Hepatic stellate cell (primary cell): ENCODE results near the gene WNK1.
"Not testable (repeated sequence)": the region's sequence is repeated elsewhere in the genome, so short reads cannot be mapped to it uniquely, and the experiment has no call there.

Source experiments
- DNase-seq: peaks from one replicate; pipeline ENCODE4 v3.0.0; 2011; ENCODE audit warnings: low spot score

Gene WNK1

DNA sequence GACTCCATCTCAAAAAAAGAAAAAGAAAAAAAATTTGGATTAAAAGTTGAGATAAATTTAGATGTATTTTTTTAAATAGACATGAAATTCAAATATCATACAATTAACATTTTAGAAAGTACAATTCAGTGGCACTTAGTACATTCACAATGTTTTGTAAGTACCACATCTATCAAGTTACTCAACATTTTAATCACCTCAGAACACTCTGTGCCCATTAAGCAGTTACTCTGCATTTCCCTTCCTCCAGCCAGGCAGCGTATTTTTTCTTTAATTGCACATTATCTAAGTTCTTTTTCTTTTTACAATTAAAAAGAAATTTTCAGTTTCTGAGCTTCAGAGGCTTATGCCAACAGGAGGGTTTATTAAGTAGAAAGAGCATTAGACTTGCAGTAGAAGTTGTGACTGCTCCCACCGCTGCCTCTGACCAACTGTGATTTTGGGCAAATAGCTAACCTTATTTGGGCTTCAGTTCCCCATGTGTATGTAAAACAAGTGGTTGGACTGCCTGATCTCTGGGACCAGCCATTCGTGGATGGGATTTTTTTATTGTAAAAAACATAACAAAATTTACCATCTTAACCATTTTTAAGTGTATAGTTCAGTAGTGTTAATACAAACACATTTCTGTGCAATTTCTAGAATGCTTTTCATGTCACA is 65.7 kb downstream of the WNK1 start:
- DNase-seq: no peak

GRCh38 chr12:818733-819132 is 66.4 kb downstream of the WNK1 start:
- DNase-seq: no peak

DNA sequence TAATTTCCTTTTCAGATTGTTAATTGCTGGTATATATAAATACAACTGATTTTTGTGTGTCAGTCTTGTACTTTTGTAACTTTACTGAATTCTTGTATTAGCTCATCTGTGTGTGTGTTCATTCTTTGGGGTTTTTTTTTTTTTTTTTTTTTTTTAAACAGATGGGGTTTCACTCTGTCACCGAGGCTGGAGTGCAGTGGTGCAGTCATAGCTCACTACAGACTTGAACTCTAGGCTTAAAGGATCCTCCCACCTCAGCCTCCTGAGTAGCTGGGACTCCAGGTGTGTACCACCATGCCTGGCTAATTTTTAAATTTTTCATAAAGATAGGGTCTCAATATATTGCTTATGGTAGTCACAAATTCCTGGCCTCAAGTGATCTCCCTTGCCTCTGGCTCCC is 68.0 kb downstream of the WNK1 start:
- DNase-seq: no peak

DNA sequence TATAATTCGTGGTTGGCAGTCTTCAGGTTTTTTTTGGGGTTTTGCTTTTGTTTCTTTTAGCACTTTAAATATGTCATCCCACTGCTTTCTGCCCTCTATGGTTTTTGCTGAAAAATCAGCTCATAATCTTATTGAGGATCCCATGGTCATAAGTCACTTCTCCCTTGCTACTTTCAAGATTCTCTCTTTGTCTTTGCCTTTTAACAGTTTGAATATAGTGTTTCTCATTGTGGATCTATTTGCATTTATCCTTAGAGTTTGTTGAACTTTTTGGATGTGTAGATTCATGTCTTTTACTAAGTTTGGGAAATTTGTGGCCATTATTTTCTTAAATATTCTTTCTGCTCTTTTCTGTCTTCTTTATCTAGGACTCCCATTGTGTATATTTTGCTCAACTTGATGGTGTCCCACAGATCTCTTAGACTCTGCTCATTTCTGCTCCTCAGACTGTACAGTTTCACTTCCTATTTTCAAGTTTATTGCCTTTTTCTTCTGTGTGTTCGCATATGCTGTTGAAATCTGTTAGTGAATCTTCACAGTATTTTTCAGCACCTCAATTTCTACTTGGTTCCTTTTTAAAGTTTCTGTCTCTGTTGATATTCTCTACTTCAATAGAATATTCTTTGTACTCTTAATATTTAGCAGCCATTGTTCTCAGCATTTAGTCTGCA is 70.8 kb downstream of the WNK1 start:
- no peak for DNase-seq

DNA sequence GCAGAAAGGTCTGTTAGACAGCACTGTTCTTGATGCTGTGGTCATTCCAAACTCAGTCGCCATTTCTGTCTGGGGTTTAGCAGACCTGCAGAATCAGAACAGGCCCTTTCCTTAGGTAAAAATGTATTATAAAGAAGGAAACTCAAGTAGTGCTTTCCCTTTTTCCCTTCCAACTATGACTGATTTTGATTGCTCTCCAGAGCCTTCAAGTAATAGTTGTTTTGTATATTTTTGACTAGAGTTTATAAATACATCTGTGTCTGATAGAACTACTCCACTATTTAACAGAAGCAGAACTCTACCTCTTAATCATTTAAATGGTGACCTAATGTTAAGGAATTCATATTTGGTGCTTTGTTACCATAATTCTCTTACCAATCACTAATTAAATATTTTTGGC is 74.0 kb downstream of the WNK1 start:
- DNase-seq: no peak

GRCh38 chr12:828726-829395 is 76.5 kb downstream of the WNK1 start:
- no peak for DNase-seq

DNA sequence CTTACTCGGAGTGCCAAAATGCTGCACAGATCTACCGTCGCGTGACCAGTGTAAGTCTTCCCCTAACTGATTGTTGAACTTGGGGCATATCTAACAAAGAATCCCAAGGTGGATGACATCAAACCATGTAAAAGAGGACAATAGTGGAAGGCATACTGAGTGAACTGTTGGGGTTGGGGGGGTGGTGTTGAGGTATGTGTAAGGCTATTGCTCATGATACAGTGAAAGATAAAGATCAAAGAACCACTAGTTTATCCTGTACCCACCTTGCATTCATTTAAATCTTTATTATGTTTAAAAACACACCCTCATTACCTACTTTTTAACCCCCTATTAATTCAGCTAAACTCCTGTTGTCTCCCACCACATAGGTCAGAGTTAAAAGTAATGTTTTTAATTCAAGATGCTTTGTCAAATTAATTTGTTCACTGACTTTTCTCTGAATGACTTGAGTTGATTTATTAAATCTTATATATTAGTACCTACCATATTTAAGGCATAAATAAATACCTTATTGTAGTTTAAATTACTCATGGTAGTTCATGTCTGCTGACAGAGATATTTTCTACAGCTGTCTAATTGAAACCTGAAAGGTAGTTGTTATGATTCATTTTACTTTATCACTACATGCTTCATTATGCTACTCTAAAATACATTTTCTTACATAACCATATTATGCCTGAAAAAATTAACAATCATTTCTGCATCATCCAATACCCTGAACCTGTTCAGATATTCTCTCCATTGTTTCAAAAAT is 77.9 kb downstream of the WNK1 start:
- no peak for DNase-seq

- no peak for DNase-seq
Measured at GRCh38 chr12:835754-836518, 83.6 kb downstream of the WNK1 start.

DNA sequence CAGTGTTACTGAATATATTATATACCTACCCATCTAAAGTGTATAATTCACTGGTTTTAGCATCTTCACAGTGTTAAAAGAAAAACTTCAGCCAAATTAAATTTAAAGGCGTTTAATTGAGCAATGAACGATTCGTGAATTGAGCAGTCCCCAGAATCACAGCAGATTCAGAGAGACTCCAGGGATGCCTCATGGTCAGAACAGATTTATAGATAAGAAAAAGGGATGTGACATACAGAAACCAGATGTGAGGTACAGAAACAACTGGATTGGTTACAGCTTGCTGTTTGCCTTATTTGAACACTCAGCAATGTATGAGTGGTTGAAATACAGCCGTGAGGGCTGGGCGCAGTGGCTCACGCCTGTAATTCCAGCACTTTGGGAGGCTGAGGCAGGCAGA is 84.6 kb downstream of the WNK1 start:
- no peak for DNase-seq

DNA sequence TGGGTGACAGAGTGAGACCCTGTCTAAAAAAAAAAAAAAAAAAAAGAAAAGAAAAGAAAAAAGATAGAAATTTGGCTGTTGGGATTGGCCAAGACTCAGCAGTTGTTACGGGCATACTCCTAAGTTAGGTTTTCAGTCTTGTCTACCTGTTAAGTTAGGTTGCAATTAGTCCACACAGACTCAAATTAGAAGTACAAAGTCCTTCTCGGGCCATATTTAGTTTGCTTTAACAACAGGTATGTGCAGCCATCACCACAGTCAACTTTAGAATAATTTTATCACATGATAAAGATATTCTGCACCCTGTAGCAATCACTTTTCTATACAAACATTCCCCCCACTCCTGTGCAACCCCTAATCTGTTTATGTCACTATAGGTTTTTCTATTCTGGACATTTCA is 85.2 kb downstream of the WNK1 start:
- DNase-seq: no peak

DNA sequence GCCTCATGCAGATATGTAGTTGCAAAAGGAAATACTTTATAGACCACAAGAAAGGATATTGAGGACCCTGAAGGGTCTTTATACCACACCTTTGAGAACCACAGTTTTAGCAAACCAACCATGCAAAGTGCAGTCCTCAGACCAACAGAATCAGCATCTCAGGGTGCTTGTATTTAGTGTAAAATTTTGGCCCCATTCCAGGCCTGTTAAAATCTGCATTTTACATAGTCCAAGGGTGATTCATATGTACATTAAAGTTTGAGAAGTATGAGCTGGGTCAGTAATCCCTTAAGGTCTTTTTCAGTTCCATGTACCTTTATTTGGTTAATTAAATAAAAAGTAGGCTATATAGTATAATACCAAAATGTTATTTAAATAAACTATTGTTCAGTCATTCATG is 91.2 kb downstream of the WNK1 start:
- DNase-seq: no peak

DNA sequence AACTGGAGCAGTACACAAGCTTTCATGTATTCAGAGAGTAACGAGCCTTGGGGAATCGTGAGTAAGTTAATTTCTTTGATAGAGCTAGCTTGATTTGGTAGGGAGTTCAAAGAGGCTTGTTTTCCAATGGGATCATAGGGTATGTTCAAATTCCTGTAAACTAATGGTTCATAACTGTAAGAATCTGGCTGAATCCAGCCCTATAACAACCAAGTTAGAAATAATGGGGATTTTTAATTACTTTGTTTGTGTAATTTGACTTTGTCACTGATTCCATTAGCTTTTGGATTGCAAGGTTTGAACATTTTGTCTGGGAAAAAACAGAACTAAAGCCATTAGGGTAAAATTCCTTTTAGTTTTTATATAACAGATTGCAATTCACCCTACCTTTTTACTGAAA is 94.0 kb downstream of the WNK1 start:
- DNase-seq: no peak

DNA sequence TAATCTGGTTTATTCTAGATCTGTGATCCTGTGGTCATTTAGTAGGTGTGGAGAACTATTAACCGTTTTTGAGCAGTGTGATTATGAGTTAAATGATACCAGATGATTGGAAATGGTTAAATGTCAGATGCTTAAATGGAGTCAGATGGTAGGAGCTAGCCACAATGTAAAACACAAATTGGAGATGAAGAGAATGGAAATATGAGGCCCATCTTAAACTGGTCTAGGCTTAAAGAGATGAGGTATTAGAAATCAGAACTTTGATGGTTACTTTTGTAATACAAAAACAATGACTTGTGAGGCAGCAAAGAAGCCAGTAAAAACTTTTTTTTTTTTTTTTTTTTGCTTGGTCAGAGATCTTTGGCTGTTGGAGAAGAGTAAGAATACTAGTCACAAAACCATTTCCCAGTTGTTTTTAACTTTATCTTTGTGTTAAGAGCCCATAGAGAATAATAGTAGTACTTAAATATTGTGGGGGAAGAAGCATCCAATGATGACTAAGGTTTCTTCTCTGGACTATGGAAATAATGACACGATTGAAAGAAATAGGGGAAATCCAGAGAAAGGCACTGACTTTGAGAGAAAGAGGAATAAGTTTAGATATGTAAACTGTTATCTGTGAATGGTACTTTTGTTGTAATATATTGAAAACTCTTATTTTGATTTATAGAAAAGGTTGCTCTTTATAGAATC is 95.9 kb downstream of the WNK1 start:
- no peak for DNase-seq

GRCh38 chr12:848882-849527 is 96.6 kb downstream of the WNK1 start:
- DNase-seq: no peak

- not testable (repeated sequence) for DNase-seq
Measured at GRCh38 chr12:849733-850437, 97.5 kb downstream of the WNK1 start.

DNA sequence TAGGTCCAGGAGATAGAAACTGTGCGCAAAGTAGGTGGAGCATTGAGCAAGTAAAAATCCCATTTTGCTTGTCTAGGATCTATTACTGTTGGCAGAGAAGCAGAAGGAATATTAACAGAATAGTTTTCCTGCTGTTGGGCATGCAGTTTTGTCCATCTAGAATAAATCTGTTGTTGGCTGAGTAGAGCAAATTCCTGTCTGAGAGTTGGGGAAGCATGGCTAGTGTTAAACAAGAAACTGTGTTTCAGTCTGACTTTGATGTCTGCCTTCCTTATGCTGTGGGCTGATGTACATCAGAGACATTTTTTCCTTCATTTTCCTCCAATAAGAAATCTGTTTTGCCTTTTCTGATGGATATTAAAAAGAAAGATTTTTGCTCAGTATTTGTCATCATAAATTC is 99.0 kb downstream of the WNK1 start:
- no peak for DNase-seq

DNA sequence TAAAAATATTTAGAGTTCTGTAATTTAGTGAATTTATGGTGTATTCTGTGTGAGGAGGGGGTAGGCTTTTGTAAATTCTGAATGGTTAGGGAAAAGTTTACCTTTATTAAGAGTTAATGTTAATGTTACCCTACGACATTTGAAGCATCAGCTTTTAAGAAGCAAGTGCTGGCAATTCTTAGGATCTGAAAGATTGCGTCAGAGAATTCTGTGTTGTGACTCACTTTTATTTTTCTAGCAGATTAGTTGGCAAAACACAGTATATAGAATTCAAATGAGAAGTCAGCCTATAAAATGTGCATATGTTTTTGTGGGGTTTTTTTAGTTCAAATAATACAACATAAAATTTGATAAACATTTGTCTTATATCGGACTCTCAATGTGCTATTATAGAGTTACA is 99.5 kb downstream of the WNK1 start:
- DNase-seq: peak; percentile 37

DNA sequence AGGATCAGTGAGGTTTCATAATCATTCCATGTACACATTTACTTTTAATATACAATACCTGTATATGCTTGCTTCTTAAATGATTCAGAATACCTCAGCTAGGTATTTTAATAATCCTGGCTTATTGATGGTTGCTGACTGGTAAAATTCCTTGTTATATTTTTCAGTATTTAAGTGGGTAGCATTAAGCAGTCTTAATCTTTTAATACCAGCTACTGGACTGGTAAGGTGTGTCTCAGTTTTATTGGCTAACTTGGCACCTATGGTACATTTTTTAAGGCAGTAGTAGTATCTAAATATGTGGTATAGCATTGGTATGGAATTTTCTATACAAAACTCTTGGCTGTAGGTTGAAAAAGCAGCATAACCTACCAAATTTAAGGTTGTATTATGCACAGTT is 100.5 kb downstream of the WNK1 start:
- DNase-seq: no peak

GRCh38 chr12:857611-858010 is 105.2 kb downstream of the WNK1 start:
- DNase-seq: peak; percentile 16

- no peak for DNase-seq
Measured at GRCh38 chr12:862303-862911, 110.0 kb downstream of the WNK1 start.
